Ovary (tissue), 9 donors: ENCODE data around the gene EPS8L2. TPM values are rescaled to one million over a fixed set of nuclear protein-coding genes. Genes with fewer than 3 reads are reported as not detected.

Experiments used
- DNase-seq, 5 donors: peaks; one replicate each; pipeline ENCODE4 v3.0.0-alpha.2; 2019 to 2020
- H3K27ac ChIP-seq, 2 donors: fragments of 200-600 bp; one replicate each; pipeline versions ENCODE4 v1.5.1 to v1.8.0; 2019 to 2022
- H3K27me3 ChIP-seq: fragments of 200-600 bp; one replicate; pipeline ENCODE4 v1.8.0; 2022
- H3K36me3 ChIP-seq: fragments of 200-600 bp; sonication (generic); one replicate; pipeline ENCODE4 v1.5.1; 2019
- H3K4me1 ChIP-seq: one replicate; pipeline ENCODE4 v1.8.1; 2013; ENCODE audit warnings: mild to moderate bottlenecking, moderate library complexity; ENCODE audit not compliant: insufficient read depth
- H3K4me3 ChIP-seq: fragments of 200-600 bp; sonication (generic); one replicate; pipeline ENCODE4 v1.5.1; 2017
- H3K9me3 ChIP-seq, 2 donors: fragments of 200-600 bp in 1 of 2; sonication (generic) in 1 of 2; one replicate each; pipeline versions ENCODE4 v1.5.1 to v1.8.1; 2013 to 2019; ENCODE audit warnings: mild to moderate bottlenecking in 1 of 2, moderate library complexity in 1 of 2
- CTCF ChIP-seq, 3 donors: fragments of 450-650 bp in 2 of 3; fragments of 200-600 bp in 1 of 3; IDR thresholded peaks; one replicate each; pipeline versions ENCODE4 v1.5.1 to v1.8.0; 2016 to 2022; ENCODE audit warnings: antibody characterized with exemption in 3 of 3, mild to moderate bottlenecking in 1 of 3
- EP300 ChIP-seq: sonication (generic); formaldehyde crosslinking; IDR thresholded peaks from one replicate; pipeline ENCODE4 v1.6.1; 2017; ENCODE audit warnings: antibody characterized with exemption
- POLR2A ChIP-seq: fragments of 450-650 bp; IDR thresholded peaks from one replicate; pipeline ENCODE4 v1.6.1; 2017; ENCODE audit warnings: antibody characterized with exemption, mild to moderate bottlenecking, moderate library complexity
- WGBS, 3 donors: extraction: QIAGEN DNeasy Blood & Tissue Kit in 1 of 3; methylation state at CpG; one replicate each; pipeline versions ENCODE4 v1.1.5 to v1.1.7; 2013 to 2017; 5-methylcytosine and 5-hydroxymethylcytosine counted together
- intact Hi-C, 4 donors: fragments of 100-400 bp; cut with DNase I; formaldehyde crosslinking; loops; one replicate each; pipeline versions ENCODE4 v1.11.0 to v1.15.1; 2022 to 2023
- polyA plus RNA-seq, 2 donors: library from polyadenylated mRNA; stranded (reverse); fragments of 200-250 nt in 1 of 2; fragments of 350-450 nt in 1 of 2; fragmentation: Illumina TruSeq in 1 of 2; extraction: RNeasy Lipid Tissue Mini Kit (QIAGEN cat#74804) in 1 of 2; gene quantifications; one replicate each; pipeline ENCODE4 v1.2.3, GENCODE V29; 2013 to 2014
- total RNA-seq, 7 donors: library from RNA; depleted of rRNA in 2 of 7; stranded (reverse); fragments of >200 nt in 2 of 7; fragmentation: NEBNext Ultra II Directional in 3 of 7; extraction: Animal tissue kit (Norgen Biotek cat#: 25700) in 3 of 7; gene quantifications; one replicate each; pipeline versions ENCODE4 v1.1.0 to v1.2.4, GENCODE V29; 2016 to 2023
- donor health status: DM: no; HTN: no; CAD: no; lungs with moderate emphysema.
- donor health status: DM: no; HTN: no; CAD: no.
- donor health status: Bipolar disorder and iron deficiency.
- donor health status: DM: yes; HTN: yes; CAD: no.
- donor health status: DM: no; HTN: no; CAD: no.
- donor health status: DM: yes; HTN: yes; CAD: no.

The EPS8L2 gene
- total and polyA plus RNA-seq, 9 donors = 5.9 to 57.9 (median 33.3) TPM

- no peaks in the 10 kb centered on the region for H3K27me3 ChIP-seq
- TF ChIP-seq EP300 (no peak), CTCF (IDR thresholded peaks at IDR 0.05) (peak in 1 of 3 donors; percentile 66), POLR2A (peak; percentile 67)
- peak within 1 kb of the TSS; percentile 100 for H3K4me3 ChIP-seq
- intact Hi-C loops = no loop called here
- no peaks in the 10 kb centered on the region for H3K9me3 ChIP-seq
- 0 to 1% (median 0%) methylated on average over 51 to 112 of the region's 112 CpGs for WGBS, 3 donors
- DNase-seq = peak; percentile 89 to 95 (median 92)
- H3K36me3 ChIP-seq = no peaks in the 10 kb centered on the region
- peaks cover 14% of the 10 kb centered on the region for H3K4me1 ChIP-seq
- peak within 1 kb of the TSS; percentile 80 to 81 for H3K27ac ChIP-seq
Observed at GRCh38 chr11:747158-748006, 41.4 kb downstream of the EPS8L2 start, which contains the start of gene TALDO1. Gene TALDO1 (plus strand): TSS chr11:747464. CDS start chr11:747482, 18 bp downstream.

DNA sequence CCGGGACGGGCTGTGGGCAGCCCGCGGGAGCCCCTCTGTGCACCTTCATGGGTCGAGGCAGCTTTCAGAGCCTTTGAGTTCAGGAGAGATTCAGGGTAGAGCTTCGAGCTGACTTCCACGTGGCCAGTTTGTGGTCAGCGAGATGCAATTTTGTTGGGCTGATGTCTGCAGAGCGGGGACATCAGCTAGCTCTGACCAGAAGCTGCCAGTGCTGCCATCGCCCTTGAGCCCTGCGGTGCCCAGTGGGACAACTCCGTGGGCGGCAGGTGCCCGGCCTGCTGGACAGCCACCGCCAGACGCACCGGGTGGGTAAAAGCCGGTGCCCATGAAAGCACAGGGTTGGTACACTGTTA lies 42.0 kb downstream of the EPS8L2 start:
- WGBS, 3 donors = 6 to 14% (median 8%) methylated on average over 13 to 18 of the region's 18 CpGs
- intact Hi-C loops = no loop called here

DNA sequence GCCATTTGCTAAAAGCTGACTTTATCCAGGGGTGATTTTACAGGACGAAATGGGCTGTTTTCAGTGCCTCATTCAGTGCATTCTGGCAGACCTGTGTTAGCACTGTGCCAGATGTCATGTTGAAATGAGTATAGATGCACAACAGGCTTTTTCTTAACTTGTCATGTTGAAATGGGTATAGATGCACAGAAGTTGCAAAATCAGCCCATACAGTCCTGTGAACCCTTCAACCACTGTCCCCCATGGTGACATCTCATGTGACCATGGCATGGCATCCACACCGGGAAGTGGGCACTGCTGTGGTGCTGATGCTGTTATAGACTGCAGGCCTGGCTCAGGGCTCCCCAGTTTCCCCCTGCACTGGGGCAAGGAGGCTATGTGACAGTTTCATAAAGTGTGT lies 43.7 kb downstream of the EPS8L2 start:
- Histone ChIP-seq H3K27ac (no peak overlapping the region), H3K4me1 (peaks cover 14% of the 10 kb centered on the region), H3K27me3 (no peaks in the 10 kb centered on the region), H3K9me3 (no peaks in the 10 kb centered on the region), H3K36me3 (no peaks in the 10 kb centered on the region), H3K4me3 (no peak overlapping the region)
- TF ChIP-seq POLR2A = no peak
- no peak for TF ChIP-seq EP300
- no peak for TF ChIP-seq CTCF (IDR thresholded peaks at IDR 0.05)
- WGBS, 3 donors = 70 to 79% (median 76%) methylated on average over 2 of the region's 2 CpGs
- no peak for DNase-seq
- intact Hi-C loops = no loop called here

More for the DNA sequence above, 42.0 kb downstream of the EPS8L2 start:
- TF ChIP-seq CTCF (IDR thresholded peaks at IDR 0.05) = no peak
- no peak for TF ChIP-seq EP300
- TF ChIP-seq POLR2A = no peak
- peaks cover 14% of the 10 kb centered on the region for H3K4me1 ChIP-seq
- H3K4me3 ChIP-seq = peak overlapping the region; percentile 100
- H3K27ac ChIP-seq = peak overlapping the region; percentile 80 to 81
- H3K9me3 ChIP-seq = no peaks in the 10 kb centered on the region
- no peak for DNase-seq
- H3K27me3 ChIP-seq = no peaks in the 10 kb centered on the region
- no peaks in the 10 kb centered on the region for H3K36me3 ChIP-seq

- Histone ChIP-seq H3K27me3 (no peaks in the 10 kb centered on the region), H3K4me3 (no peak overlapping the region), H3K36me3 (no peaks in the 10 kb centered on the region), H3K4me1 (no peaks in the 10 kb centered on the region), H3K27ac (no peak overlapping the region), H3K9me3 (no peaks in the 10 kb centered on the region)
- TF ChIP-seq EP300 = no peak
- no peak for TF ChIP-seq POLR2A
- no peak for TF ChIP-seq CTCF (IDR thresholded peaks at IDR 0.05)
- intact Hi-C loops = no loop called here
- DNase-seq = no peak
Observed at GRCh38 chr11:760236-760635, 54.2 kb downstream of the EPS8L2 start.
